AG10803 (cell line): ENCODE results near the gene SIRT7.

Experiments used
- DNase-seq: peaks from one replicate; pipeline ENCODE4 v3.0.0; 2010; ENCODE audit warnings: low read depth
- H3K4me3 ChIP-seq: 2 replicates; pipeline ENCODE4 v1.5.1; 2011; ENCODE audit warnings: mild to moderate bottlenecking, low read length, control low read depth
- CTCF ChIP-seq: conservative IDR thresholded peaks from 2 replicates; pipeline ENCODE4 v1.5.1; 2011; ENCODE audit warnings: mild to moderate bottlenecking, low read length, control low read depth, inconsistent platforms

The SIRT7 gene

GRCh38 chr17:81917565-81918332 is at the start of gene SIRT7:
TSS of gene SIRT7 (minus strand) at chr17:81918176. CDS start at chr17:81918131, 45 bp downstream.
- TF ChIP-seq CTCF, result no peak
- peak; percentile 58 for DNase-seq
- H3K4me3 ChIP-seq, result peak within 1 kb of the TSS; percentile 58

- H3K4me3 ChIP-seq, result no peak overlapping the region
- no peak for TF ChIP-seq CTCF
Observed at GRCh38 chr17:81967244-81967532, 49.2 kb upstream of the SIRT7 start.

GRCh38 chr17:81966343-81967243 is 48.6 kb upstream of the SIRT7 start:
- TF ChIP-seq CTCF, result no peak
- no peak overlapping the region for H3K4me3 ChIP-seq
- peak; percentile 66 for DNase-seq

More at GRCh38 chr17:81967244-81967532, 49.2 kb upstream of the SIRT7 start:
- DNase-seq, result no peak

GRCh38 chr17:81964081-81964849 is 46.3 kb upstream of the SIRT7 start:
- DNase-seq, result no peak
- no peak for TF ChIP-seq CTCF
- no peak overlapping the region for H3K4me3 ChIP-seq

- TF ChIP-seq CTCF, result no peak
- no peak for DNase-seq
- H3K4me3 ChIP-seq, result no peak overlapping the region
Observed at GRCh38 chr17:81962499-81963441, 44.8 kb upstream of the SIRT7 start.
